Osteoblast (primary cell): ENCODE data around the gene UBN1. TPM values are rescaled to one million over a fixed set of nuclear protein-coding genes. Genes with fewer than 3 reads are reported as not detected.

Experiments used
- DNase-seq: peaks from one replicate; pipeline ENCODE4 v3.0.0; 2011; ENCODE audit warnings: low spot score, mixed read lengths; ENCODE audit not compliant: insufficient read length; ENCODE audit errors: missing footprints
- H2AFZ ChIP-seq: 2 replicates; pipeline ENCODE4 v1.6.0; 2011; ENCODE audit warnings: mild to moderate bottlenecking, low read length
- H3K27ac ChIP-seq: 2 replicates; pipeline ENCODE4 v1.5.1; 2011; ENCODE audit warnings: mild to moderate bottlenecking, low read depth, low read length, moderate library complexity
- H3K27me3 ChIP-seq: 2 replicates; pipeline ENCODE4 v1.6.0; 2012; ENCODE audit warnings: mild to moderate bottlenecking, control low read depth, inconsistent platforms, low read length, moderate library complexity; ENCODE audit not compliant: insufficient read depth
- H3K36me3 ChIP-seq: 2 replicates; pipeline ENCODE4 v1.5.1; 2011; ENCODE audit warnings: mild to moderate bottlenecking, low read length, control low read depth, moderate library complexity; ENCODE audit not compliant: insufficient read depth
- H3K4me1 ChIP-seq: 2 replicates; pipeline ENCODE4 v1.5.1; 2011; ENCODE audit warnings: mild to moderate bottlenecking, low read length, control low read depth, moderate library complexity; ENCODE audit not compliant: insufficient read depth
- H3K4me2 ChIP-seq: 2 replicates; pipeline ENCODE4 v1.6.0; 2011; ENCODE audit warnings: mild to moderate bottlenecking, low read length; ENCODE audit not compliant: insufficient read depth
- H3K4me3 ChIP-seq: fragments of 200-600 bp; sonication (generic); 3 replicates; pipeline ENCODE4 v1.5.1; 2012; ENCODE audit warnings: mild to moderate bottlenecking, low read length, inconsistent platforms; ENCODE audit not compliant: insufficient read depth
- H3K79me2 ChIP-seq: 2 replicates; pipeline ENCODE4 v1.6.0; 2012; ENCODE audit warnings: mild to moderate bottlenecking, low read length, control low read depth, inconsistent platforms; ENCODE audit not compliant: insufficient read depth
- H3K9me3 ChIP-seq: 2 replicates; pipeline ENCODE4 v1.5.1; 2011; ENCODE audit warnings: low read depth, low read length, control low read depth
- H4K20me1 ChIP-seq: 2 replicates; pipeline ENCODE4 v1.6.0; 2012; ENCODE audit warnings: mild to moderate bottlenecking, low read length, control low read depth; ENCODE audit not compliant: insufficient read depth
- CTCF ChIP-seq: IDR thresholded peaks from 2 replicates; pipeline ENCODE4 v1.5.1; 2011; ENCODE audit warnings: mild to moderate bottlenecking, low read depth, low read length, moderate library complexity; ENCODE audit errors: extremely low read depth
- total RNA-seq: library from RNA; depleted of rRNA; stranded (reverse); fragments of >200 nt; gene quantifications from 2 replicates; pipeline ENCODE4 v1.2.3, GENCODE V29; 2012

Gene UBN1
- total RNA-seq, 1 donor: 38.4 TPM

GRCh38 chr16:4850211-4850610, 2.9 kb downstream of the UBN1 start:
- Histone ChIP-seq H3K27me3 (no peaks in the 10 kb centered on the region), H3K79me2 (peaks cover 91% of the 10 kb centered on the region), H3K4me1 (peaks cover 35% of the 10 kb centered on the region), H3K27ac (no peak overlapping the region), H3K4me2 (peak overlapping the region; percentile 96), H3K36me3 (peaks cover 17% of the 10 kb centered on the region), H4K20me1 (peaks cover 57% of the 10 kb centered on the region), H2AFZ (no peak overlapping the region), H3K4me3 (peak overlapping the region; percentile 5), H3K9me3 (no peaks in the 10 kb centered on the region)
- no peak for TF ChIP-seq CTCF
- peak; percentile 44 for DNase-seq

GRCh38 chr16:4852221-4852872, 5.1 kb downstream of the UBN1 start:
- Histone ChIP-seq H4K20me1 (peaks cover 52% of the 10 kb centered on the region), H2AFZ (no peak overlapping the region), H3K4me3 (no peak overlapping the region), H3K36me3 (peaks cover 29% of the 10 kb centered on the region), H3K4me2 (peak overlapping the region; percentile 23), H3K27me3 (no peaks in the 10 kb centered on the region), H3K4me1 (peaks cover 23% of the 10 kb centered on the region), H3K9me3 (no peaks in the 10 kb centered on the region), H3K27ac (peak overlapping the region; percentile 36), H3K79me2 (peaks cover 93% of the 10 kb centered on the region)
- no peak for TF ChIP-seq CTCF
- DNase-seq: peak; percentile 94

- H4K20me1 ChIP-seq: peaks cover 39% of the 10 kb centered on the region
Measured at GRCh38 chr16:4855371-4855770, 8.1 kb downstream of the UBN1 start.

GRCh38 chr16:4855804-4856203, 8.5 kb downstream of the UBN1 start:
- H3K9me3 ChIP-seq: no peaks in the 10 kb centered on the region
- H3K4me3 ChIP-seq: no peak overlapping the region
- H4K20me1 ChIP-seq: peaks cover 36% of the 10 kb centered on the region
- DNase-seq: no peak
- no peak overlapping the region for H3K27ac ChIP-seq
- H3K79me2 ChIP-seq: peaks cover 90% of the 10 kb centered on the region
- no peaks in the 10 kb centered on the region for H3K27me3 ChIP-seq
- H2AFZ ChIP-seq: no peak overlapping the region
- H3K4me1 ChIP-seq: peaks cover 7% of the 10 kb centered on the region
- TF ChIP-seq CTCF: no peak
- H3K4me2 ChIP-seq: no peak overlapping the region
- peaks cover 63% of the 10 kb centered on the region for H3K36me3 ChIP-seq

More at GRCh38 chr16:4855371-4855770, 8.1 kb downstream of the UBN1 start:
- Histone ChIP-seq H3K79me2 (peaks cover 90% of the 10 kb centered on the region), H3K9me3 (no peaks in the 10 kb centered on the region), H3K4me1 (peaks cover 7% of the 10 kb centered on the region), H3K4me3 (no peak overlapping the region), H3K27ac (no peak overlapping the region), H3K27me3 (no peaks in the 10 kb centered on the region), H3K4me2 (no peak overlapping the region), H2AFZ (no peak overlapping the region), H3K36me3 (peaks cover 58% of the 10 kb centered on the region)
- no peak for TF ChIP-seq CTCF
- no peak for DNase-seq
